BJ (cell line): ENCODE measurements around the gene ATF7IP. TPM values are rescaled to one million over a fixed set of nuclear protein-coding genes. Genes with fewer than 3 reads are reported as not detected.

Experiments
- CTCF ChIA-PET: fragments of 350-600 bp; formaldehyde crosslinking; extraction: SDS; loops from one replicate; lab custom pipeline; 2021; ENCODE audit warnings: antibody characterized with exemption, inconsistent platforms; lab: Yijun Ruan, JAX
- POLR2A ChIA-PET: fragments of 300-600 bp; sonication (Branson Sonifier 250); formaldehyde crosslinking; extraction: SDS; loops from one replicate; lab custom pipeline; 2021; ENCODE audit warnings: antibody characterized with exemption; lab: Charles Lee
- DNase-seq: peaks from one replicate; pipeline ENCODE4 v3.0.0-alpha.2; 2011; ENCODE audit warnings: low read depth
- H3K27me3 ChIP-seq: 2 replicates; pipeline ENCODE4 v1.6.0; 2011; ENCODE audit warnings: low read length; ENCODE audit not compliant: control insufficient read depth, insufficient read depth
- H3K36me3 ChIP-seq: 2 replicates; pipeline ENCODE4 v1.5.1; 2011; ENCODE audit warnings: low read length; ENCODE audit not compliant: control insufficient read depth, insufficient read depth
- H3K4me3 ChIP-seq: 2 replicates; pipeline ENCODE4 v1.5.1; 2011; ENCODE audit warnings: low read depth, mild to moderate bottlenecking, control low read depth, low read length
- CTCF ChIP-seq: IDR thresholded peaks from 2 replicates; pipeline ENCODE4 v1.5.1; 2011; ENCODE audit warnings: low read depth, mild to moderate bottlenecking, control low read depth, inconsistent platforms, low read length, moderate library complexity; ENCODE audit not compliant: insufficient read depth
- polyA plus RNA-seq: library from polyadenylated mRNA; depleted of rRNA; stranded (reverse); fragments of >200 nt; gene quantifications from 2 replicates; pipeline ENCODE4 v1.2.3, GENCODE V29; 2011

Gene ATF7IP
- polyA plus RNA-seq, 1 experiment = 8.1 TPM

- POLR2A ChIA-PET = no interaction called here
These were observed 140.4 kb downstream of the ATF7IP start for GRCh38 chr12:14505626-14506596.

GRCh38 chr12:14510574-14510973 lies 145.1 kb downstream of the ATF7IP start:
- Histone ChIP-seq H3K27me3 (no peaks in the 10 kb centered on the region), H3K36me3 (no peaks in the 10 kb centered on the region), H3K4me3 (no peak overlapping the region)
- POLR2A ChIA-PET = no interaction called here
- CTCF ChIA-PET = no interaction called here
- no peak for TF ChIP-seq CTCF
- no peak for DNase-seq

More at GRCh38 chr12:14505626-14506596, 140.4 kb downstream of the ATF7IP start:
- no peak for DNase-seq
- no peaks in the 10 kb centered on the region for H3K27me3 ChIP-seq
- no peak for TF ChIP-seq CTCF
- CTCF ChIA-PET = interaction anchor here (0.6 to 0.7 kb wide), 2 partner anchors 10 to 264 kb away, joined by 3 to 4 read pairs; no protein-coding TSS in a partner anchor
- no peak overlapping the region for H3K4me3 ChIP-seq
- peaks cover 3% of the 10 kb centered on the region; the same call in 1 of the 2 replicates for H3K36me3 ChIP-seq

- TF ChIP-seq CTCF = 0 out of 2 replicates have a peak, but pooled peaks have one; percentile 9
- no peak overlapping the region for H3K4me3 ChIP-seq
- no peaks in the 10 kb centered on the region for H3K36me3 ChIP-seq
- DNase-seq = no peak
- ChIA-PET CTCF (no interaction called here), POLR2A (no interaction called here)
- H3K27me3 ChIP-seq = no peaks in the 10 kb centered on the region
These were observed 148.8 kb downstream of the ATF7IP start for GRCh38 chr12:14514154-14514842.

- ChIA-PET POLR2A (no interaction called here), CTCF (no interaction called here)
- no peak for TF ChIP-seq CTCF
- no peak for DNase-seq
- H3K36me3 ChIP-seq = no peaks in the 10 kb centered on the region
- H3K4me3 ChIP-seq = no peak overlapping the region
- no peaks in the 10 kb centered on the region for H3K27me3 ChIP-seq
These were observed 149.5 kb downstream of the ATF7IP start for GRCh38 chr12:14514946-14515345.

GRCh38 chr12:14521822-14522221 lies 156.3 kb downstream of the ATF7IP start:
- no peaks in the 10 kb centered on the region for H3K36me3 ChIP-seq
- no peak overlapping the region for H3K4me3 ChIP-seq
- POLR2A ChIA-PET = no interaction called here
- DNase-seq = no peak
- no peaks in the 10 kb centered on the region for H3K27me3 ChIP-seq
- no peak for TF ChIP-seq CTCF
- CTCF ChIA-PET = interaction anchor here (1.4 kb wide), 1 partner anchor 8 kb away, joined by 5 read pairs; no protein-coding TSS in a partner anchor
